Stomach smooth muscle (tissue), 2 donors: Measurements from ENCODE around the gene RB1.

Experiments
- H3K27ac ChIP-seq: one replicate; pipeline ENCODE4 v1.7.0; 2013; ENCODE audit warnings: mild to moderate bottlenecking, low read length, inconsistent platforms
- H3K27me3 ChIP-seq, 2 donors: one replicate each; pipeline ENCODE4 v1.7.0; 2013; ENCODE audit warnings: low read length in 2 of 2; ENCODE audit not compliant: insufficient read depth in 2 of 2, control insufficient read depth in 1 of 2
- H3K36me3 ChIP-seq, 2 donors: one replicate each; pipeline ENCODE4 v1.7.0; 2013; ENCODE audit warnings: low read length in 2 of 2; ENCODE audit not compliant: control insufficient read depth in 2 of 2, insufficient read depth in 2 of 2
- H3K4me1 ChIP-seq: one replicate; pipeline ENCODE4 v1.7.0; 2013; ENCODE audit warnings: low read length; ENCODE audit not compliant: control insufficient read depth, insufficient read depth
- H3K4me3 ChIP-seq, 2 donors: one replicate each; pipeline ENCODE4 v1.7.0; 2013; ENCODE audit warnings: low read length in 2 of 2
- H3K9ac ChIP-seq, 2 donors: one replicate each; pipeline ENCODE4 v1.7.0; 2013; ENCODE audit warnings: low read length in 2 of 2, mild to moderate bottlenecking in 1 of 2
- H3K9me3 ChIP-seq, 2 donors: one replicate each; pipeline ENCODE4 v1.7.0; 2013; ENCODE audit warnings: low read length in 2 of 2; ENCODE audit not compliant: control insufficient read depth in 2 of 2
- donor health status: healthy.
- donor health status: Pancreatic carcinoma.

Gene RB1

GRCh38 chr13:48266701-48267639 is 36.6 kb upstream of the RB1 start:
- H3K9ac ChIP-seq = no peak overlapping the region
- no peak overlapping the region for H3K4me3 ChIP-seq
- no peaks in the 10 kb centered on the region for H3K27me3 ChIP-seq
- peaks cover 18 to 30% of the 10 kb centered on the region in 2 donors for H3K36me3 ChIP-seq
- no peaks in the 10 kb centered on the region for H3K4me1 ChIP-seq
- H3K9me3 ChIP-seq = no peaks in the 10 kb centered on the region
- H3K27ac ChIP-seq = no peak overlapping the region

- Histone ChIP-seq H3K4me1 (no peaks in the 10 kb centered on the region), H3K4me3 (no peak overlapping the region), H3K36me3 (peaks cover 16 to 25% of the 10 kb centered on the region in 2 donors), H3K9me3 (no peaks in the 10 kb centered on the region), H3K27ac (no peak overlapping the region), H3K9ac (no peak overlapping the region), H3K27me3 (no peaks in the 10 kb centered on the region)
Measured at GRCh38 chr13:48268019-48268418, 35.5 kb upstream of the RB1 start.

GRCh38 chr13:48273346-48273745 is 30.2 kb upstream of the RB1 start:
- no peaks in the 10 kb centered on the region for H3K27me3 ChIP-seq
- no peak overlapping the region for H3K9ac ChIP-seq
- H3K27ac ChIP-seq = no peak overlapping the region
- no peak overlapping the region for H3K4me3 ChIP-seq
- peaks cover 0 to 11% of the 10 kb centered on the region in 2 donors for H3K36me3 ChIP-seq
- no peaks in the 10 kb centered on the region for H3K9me3 ChIP-seq
- H3K4me1 ChIP-seq = no peaks in the 10 kb centered on the region

GRCh38 chr13:48275507-48275906 is 28.0 kb upstream of the RB1 start:
- Histone ChIP-seq H3K36me3 (peaks cover 0 to 4% of the 10 kb centered on the region in 2 donors), H3K27ac (no peak overlapping the region), H3K4me1 (no peaks in the 10 kb centered on the region), H3K9me3 (no peaks in the 10 kb centered on the region), H3K27me3 (no peaks in the 10 kb centered on the region), H3K4me3 (no peak overlapping the region), H3K9ac (no peak overlapping the region)

- H3K9ac ChIP-seq = no peak overlapping the region
- H3K27ac ChIP-seq = no peak overlapping the region
- H3K4me1 ChIP-seq = no peaks in the 10 kb centered on the region
- no peak overlapping the region for H3K4me3 ChIP-seq
- peaks cover 0 to 4% of the 10 kb centered on the region in 2 donors for H3K36me3 ChIP-seq
- no peaks in the 10 kb centered on the region for H3K27me3 ChIP-seq
- H3K9me3 ChIP-seq = no peaks in the 10 kb centered on the region
Measured at GRCh38 chr13:48278806-48279205, 24.7 kb upstream of the RB1 start.

GRCh38 chr13:48281556-48281955 is 22.0 kb upstream of the RB1 start:
- no peaks in the 10 kb centered on the region for H3K27me3 ChIP-seq
- H3K36me3 ChIP-seq = no peaks in the 10 kb centered on the region
- no peak overlapping the region for H3K4me3 ChIP-seq
- no peaks in the 10 kb centered on the region for H3K9me3 ChIP-seq
- H3K4me1 ChIP-seq = no peaks in the 10 kb centered on the region
- no peak overlapping the region for H3K9ac ChIP-seq
- H3K27ac ChIP-seq = no peak overlapping the region

GRCh38 chr13:48291730-48292129 is 11.8 kb upstream of the RB1 start:
- no peaks in the 10 kb centered on the region for H3K4me1 ChIP-seq
- no peaks in the 10 kb centered on the region for H3K27me3 ChIP-seq
- H3K27ac ChIP-seq = no peak overlapping the region
- H3K9ac ChIP-seq = no peak overlapping the region
- no peaks in the 10 kb centered on the region for H3K36me3 ChIP-seq
- H3K4me3 ChIP-seq = no peak overlapping the region
- no peaks in the 10 kb centered on the region for H3K9me3 ChIP-seq

GRCh38 chr13:48292650-48293049 is 10.9 kb upstream of the RB1 start:
- H3K4me1 ChIP-seq = no peaks in the 10 kb centered on the region
- H3K36me3 ChIP-seq = no peaks in the 10 kb centered on the region
- no peak overlapping the region for H3K27ac ChIP-seq
- no peaks in the 10 kb centered on the region for H3K9me3 ChIP-seq
- no peak overlapping the region for H3K4me3 ChIP-seq
- H3K27me3 ChIP-seq = no peaks in the 10 kb centered on the region
- no peak overlapping the region for H3K9ac ChIP-seq

GRCh38 chr13:48294653-48295052 is 8.9 kb upstream of the RB1 start:
- no peak overlapping the region for H3K9ac ChIP-seq
- no peak overlapping the region for H3K27ac ChIP-seq
- H3K36me3 ChIP-seq = no peaks in the 10 kb centered on the region
- no peaks in the 10 kb centered on the region for H3K4me1 ChIP-seq
- no peak overlapping the region for H3K4me3 ChIP-seq
- H3K9me3 ChIP-seq = no peaks in the 10 kb centered on the region
- H3K27me3 ChIP-seq = no peaks in the 10 kb centered on the region

GRCh38 chr13:48295271-48295670 is 8.3 kb upstream of the RB1 start:
- no peak overlapping the region for H3K4me3 ChIP-seq
- no peaks in the 10 kb centered on the region for H3K27me3 ChIP-seq
- H3K9me3 ChIP-seq = no peaks in the 10 kb centered on the region
- no peaks in the 10 kb centered on the region for H3K36me3 ChIP-seq
- H3K27ac ChIP-seq = no peak overlapping the region
- H3K9ac ChIP-seq = no peak overlapping the region
- no peaks in the 10 kb centered on the region for H3K4me1 ChIP-seq

- Histone ChIP-seq H3K27me3 (no peaks in the 10 kb centered on the region), H3K36me3 (no peaks in the 10 kb centered on the region), H3K4me1 (no peaks in the 10 kb centered on the region), H3K9me3 (no peaks in the 10 kb centered on the region), H3K4me3 (no peak overlapping the region), H3K27ac (no peak overlapping the region), H3K9ac (no peak overlapping the region)
Measured at GRCh38 chr13:48296528-48296927, 7.0 kb upstream of the RB1 start.
